NB4 (cell line): Measurements from ENCODE around the gene HLCS.

Experiments used
- MYC ChIP-seq: IDR thresholded peaks from 2 replicates; pipeline ENCODE4 v1.6.1; 2011; ENCODE audit warnings: low read depth, low read length
- POLR2A ChIP-seq: IDR thresholded peaks from 2 replicates; pipeline ENCODE4 v1.6.1; 2011; ENCODE audit warnings: mild to moderate bottlenecking; ENCODE audit not compliant: insufficient read length; ENCODE audit errors: extremely low read depth
- TF ChIP-seq, protein P1 (sequence below): IDR thresholded peaks from one replicate; pipeline ENCODE4 v1.5.1; 2012; ENCODE audit warnings: low read depth, low read length

GRCh38 chr21:36945496-36946138 is 20.9 kb downstream of the HLCS start:
- TF ChIP-seq, protein P1, sequence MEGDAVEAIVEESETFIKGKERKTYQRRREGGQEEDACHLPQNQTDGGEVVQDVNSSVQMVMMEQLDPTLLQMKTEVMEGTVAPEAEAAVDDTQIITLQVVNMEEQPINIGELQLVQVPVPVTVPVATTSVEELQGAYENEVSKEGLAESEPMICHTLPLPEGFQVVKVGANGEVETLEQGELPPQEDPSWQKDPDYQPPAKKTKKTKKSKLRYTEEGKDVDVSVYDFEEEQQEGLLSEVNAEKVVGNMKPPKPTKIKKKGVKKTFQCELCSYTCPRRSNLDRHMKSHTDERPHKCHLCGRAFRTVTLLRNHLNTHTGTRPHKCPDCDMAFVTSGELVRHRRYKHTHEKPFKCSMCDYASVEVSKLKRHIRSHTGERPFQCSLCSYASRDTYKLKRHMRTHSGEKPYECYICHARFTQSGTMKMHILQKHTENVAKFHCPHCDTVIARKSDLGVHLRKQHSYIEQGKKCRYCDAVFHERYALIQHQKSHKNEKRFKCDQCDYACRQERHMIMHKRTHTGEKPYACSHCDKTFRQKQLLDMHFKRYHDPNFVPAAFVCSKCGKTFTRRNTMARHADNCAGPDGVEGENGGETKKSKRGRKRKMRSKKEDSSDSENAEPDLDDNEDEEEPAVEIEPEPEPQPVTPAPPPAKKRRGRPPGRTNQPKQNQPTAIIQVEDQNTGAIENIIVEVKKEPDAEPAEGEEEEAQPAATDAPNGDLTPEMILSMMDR = no peak
- TF ChIP-seq POLR2A (no peak), MYC (no peak)
